ENCODE data around the gene MTCL1. TPM values are rescaled to one million over a fixed set of nuclear protein-coding genes. Genes with fewer than 3 reads are reported as not detected.

The MTCL1 gene
- total RNA-seq, 1 experiment from 2014 or later: 22.7 TPM

DNA sequence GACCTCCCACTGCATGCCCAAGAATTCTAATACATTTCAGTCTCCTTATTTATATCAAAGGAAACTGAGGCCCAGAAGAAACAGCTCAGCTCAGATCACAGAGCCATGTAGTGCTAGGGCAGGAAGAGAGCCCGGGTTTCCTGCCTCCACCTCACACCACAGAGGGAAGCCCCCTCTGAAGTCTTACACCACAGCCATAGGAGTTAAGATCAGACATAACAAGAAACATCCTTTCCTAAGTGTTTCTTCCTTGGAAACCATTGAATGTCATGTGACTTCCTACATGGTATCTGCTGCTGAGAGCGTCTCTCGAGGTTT lies 102.1 kb downstream of the MTCL1 start:
- H4K20me1 ChIP-seq (ENCODE audit: insufficient read depth): no peaks in the 10 kb centered on the region
- H3K27me3 ChIP-seq (ENCODE audit: insufficient read depth, low read length): no peaks in the 10 kb centered on the region
- no peak overlapping the region for H3K27ac ChIP-seq (ENCODE audit: low read depth, low read length)
- DNase-seq (ENCODE audit: low read depth, low spot score) (no peak), ATAC-seq (no peak)
- peaks cover 0 to 4% of the 10 kb centered on the region in 2 experiments; a peak in 1 of 4 replicates for H3K4me1 ChIP-seq (ENCODE audit: control insufficient read depth in 1 of 2, insufficient read depth in 2 of 2, low read length in 2 of 2)
- BruUV-seq (replicated peaks): no TSS peak
- no peak overlapping the region for H2AFZ ChIP-seq (ENCODE audit: low read depth, low read length, poor library complexity, severe bottlenecking)
- H3K9me3 ChIP-seq (ENCODE audit: control insufficient read depth in 1 of 2, insufficient read depth in 1 of 2, low read depth in 1 of 2, low read length in 2 of 2): no peaks in the 10 kb centered on the region
- no peak overlapping the region for H3K4me2 ChIP-seq (ENCODE audit: low read length)
- no peak for TF ChIP-seq ZNF274 (IDR thresholded peaks at IDR 0.05; ENCODE audit: low read depth, low read length)
- TF ChIP-seq SIN3A (IDR thresholded peaks at IDR 0.05; ENCODE audit: low read depth): no peak
- TF ChIP-seq, protein P1, sequence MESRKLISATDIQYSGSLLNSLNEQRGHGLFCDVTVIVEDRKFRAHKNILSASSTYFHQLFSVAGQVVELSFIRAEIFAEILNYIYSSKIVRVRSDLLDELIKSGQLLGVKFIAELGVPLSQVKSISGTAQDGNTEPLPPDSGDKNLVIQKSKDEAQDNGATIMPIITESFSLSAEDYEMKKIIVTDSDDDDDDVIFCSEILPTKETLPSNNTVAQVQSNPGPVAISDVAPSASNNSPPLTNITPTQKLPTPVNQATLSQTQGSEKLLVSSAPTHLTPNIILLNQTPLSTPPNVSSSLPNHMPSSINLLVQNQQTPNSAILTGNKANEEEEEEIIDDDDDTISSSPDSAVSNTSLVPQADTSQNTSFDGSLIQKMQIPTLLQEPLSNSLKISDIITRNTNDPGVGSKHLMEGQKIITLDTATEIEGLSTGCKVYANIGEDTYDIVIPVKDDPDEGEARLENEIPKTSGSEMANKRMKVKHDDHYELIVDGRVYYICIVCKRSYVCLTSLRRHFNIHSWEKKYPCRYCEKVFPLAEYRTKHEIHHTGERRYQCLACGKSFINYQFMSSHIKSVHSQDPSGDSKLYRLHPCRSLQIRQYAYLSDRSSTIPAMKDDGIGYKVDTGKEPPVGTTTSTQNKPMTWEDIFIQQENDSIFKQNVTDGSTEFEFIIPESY (IDR thresholded peaks at IDR 0.05; ENCODE audit: extremely low read depth, insufficient replicate concordance, low read length): no peak
- ChIA-PET RAD21 (ENCODE audit: low non-redundant PET in 1 of 2, low total read pairs in 2 of 2, uncharacterized antibody in 2 of 2, unreplicated experiment in 2 of 2) (no interaction called here), POLR2A (no interaction called here), CTCF (no interaction called here)
- no peak overlapping the region for H3K4me3 ChIP-seq (replicated peaks in 1 of 2; ENCODE audit: low read depth in 1 of 2, low read length in 2 of 2)
- intact Hi-C loops (cut with micrococcal nuclease): loop anchor here (10.0 kb wide), 1 partner anchor 63 kb away; no protein-coding TSS in a partner anchor
- no peaks in the 10 kb centered on the region for H3K9me2 ChIP-seq (ENCODE audit: insufficient read depth)
- no peaks in the 10 kb centered on the region; a peak in 1 of 4 replicates for H3K36me3 ChIP-seq (ENCODE audit: control insufficient read depth in 1 of 2, insufficient read depth in 2 of 2, low read length in 2 of 2)
- no peak overlapping the region for H3K9ac ChIP-seq (ENCODE audit: low read length)
- no peaks in the 10 kb centered on the region for H3K79me2 ChIP-seq (ENCODE audit: insufficient read depth, low read length)

- POLR2A ChIA-PET: no interaction called here
- no peak for ATAC-seq
- TF ChIP-seq FOSL1 (IDR thresholded peaks at IDR 0.05; ENCODE audit: low read depth) (no peak), CBX3 (IDR thresholded peaks at IDR 0.05; ENCODE audit: low read depth) (no peak), CEBPB (IDR thresholded peaks at IDR 0.05; ENCODE audit: low read depth) (no peak), POLR2AphosphoS5 (IDR thresholded peaks at IDR 0.05; ENCODE audit: low read depth, low read length) (no peak), ZNF274 (IDR thresholded peaks at IDR 0.05; ENCODE audit: low read depth, low read length) (no peak), REST (IDR thresholded peaks at IDR 0.05; ENCODE audit: low read depth) (no peak), EZH2phosphoT487 (IDR thresholded peaks at IDR 0.05; ENCODE audit: borderline replicate concordance) (no peak), EGR1 (IDR thresholded peaks at IDR 0.05; ENCODE audit: low read depth) (no peak), YY1 (IDR thresholded peaks at IDR 0.05; ENCODE audit: extremely low read depth, insufficient replicate concordance, low read depth, low read length) (no peak), RAD21 (IDR thresholded peaks at IDR 0.05; ENCODE audit: low read depth) (no peak), SIN3A (IDR thresholded peaks at IDR 0.05; ENCODE audit: low read depth) (no peak), TCF7L2 (IDR thresholded peaks at IDR 0.05; ENCODE audit: borderline replicate concordance, extremely low read depth, insufficient read depth, insufficient read length) (no peak)
Measured at GRCh38 chr18:8808001-8808400, 102.6 kb downstream of the MTCL1 start.

More at GRCh38 chr18:8808001-8808400, 102.6 kb downstream of the MTCL1 start:
- H3K4me2 ChIP-seq (ENCODE audit: low read length): no peak overlapping the region
- no peak overlapping the region for H3K4me3 ChIP-seq (replicated peaks in 1 of 2; ENCODE audit: low read depth in 1 of 2, low read length in 2 of 2)
- no peaks in the 10 kb centered on the region for H3K9me2 ChIP-seq (ENCODE audit: insufficient read depth)
- H2AFZ ChIP-seq (ENCODE audit: low read depth, low read length, poor library complexity, severe bottlenecking): no peak overlapping the region
- intact Hi-C loops (cut with micrococcal nuclease): loop anchor here (10.0 kb wide), 1 partner anchor 63 kb away; no protein-coding TSS in a partner anchor
- no peak overlapping the region for H3K9ac ChIP-seq (ENCODE audit: low read length)
- H3K9me3 ChIP-seq (ENCODE audit: control insufficient read depth in 1 of 2, insufficient read depth in 1 of 2, low read depth in 1 of 2, low read length in 2 of 2): no peaks in the 10 kb centered on the region
- BruUV-seq (replicated peaks): no TSS peak
- H4K20me1 ChIP-seq (ENCODE audit: insufficient read depth): no peaks in the 10 kb centered on the region
- H3K79me2 ChIP-seq (ENCODE audit: insufficient read depth, low read length): no peaks in the 10 kb centered on the region
- CTCF ChIA-PET: no interaction called here
- no peaks in the 10 kb centered on the region for H3K4me1 ChIP-seq (ENCODE audit: control insufficient read depth in 1 of 2, insufficient read depth in 2 of 2, low read length in 2 of 2)
- H3K27me3 ChIP-seq (ENCODE audit: insufficient read depth, low read length): no peaks in the 10 kb centered on the region
- H3K36me3 ChIP-seq (ENCODE audit: control insufficient read depth in 1 of 2, insufficient read depth in 2 of 2, low read length in 2 of 2): no peaks in the 10 kb centered on the region; a peak in 1 of 4 replicates
- H3K27ac ChIP-seq (ENCODE audit: low read depth, low read length): no peak overlapping the region
- DNase-seq (ENCODE audit: low read depth, low spot score): no peak
- RAD21 ChIA-PET (ENCODE audit: low non-redundant PET in 1 of 2, low total read pairs in 2 of 2, uncharacterized antibody in 2 of 2, unreplicated experiment in 2 of 2): no interaction called here

All from HCT116 (cell line).